ENCODE data around the gene SPATA31A3. TPM values are rescaled to one million over a fixed set of nuclear protein-coding genes. Genes with fewer than 3 reads are reported as not detected.
"Not testable (repeated sequence)": the region's sequence is repeated elsewhere in the genome, so short reads cannot be mapped to it uniquely, and the experiment has no call there.

The SPATA31A3 gene
- total RNA-seq: not detected
- not detected for polyA plus RNA-seq
- long read RNA-seq, donor 1: 0 reads
- long read RNA-seq, donor 2: 0 reads
- long read RNA-seq, donor 3: 0 reads

DNA sequence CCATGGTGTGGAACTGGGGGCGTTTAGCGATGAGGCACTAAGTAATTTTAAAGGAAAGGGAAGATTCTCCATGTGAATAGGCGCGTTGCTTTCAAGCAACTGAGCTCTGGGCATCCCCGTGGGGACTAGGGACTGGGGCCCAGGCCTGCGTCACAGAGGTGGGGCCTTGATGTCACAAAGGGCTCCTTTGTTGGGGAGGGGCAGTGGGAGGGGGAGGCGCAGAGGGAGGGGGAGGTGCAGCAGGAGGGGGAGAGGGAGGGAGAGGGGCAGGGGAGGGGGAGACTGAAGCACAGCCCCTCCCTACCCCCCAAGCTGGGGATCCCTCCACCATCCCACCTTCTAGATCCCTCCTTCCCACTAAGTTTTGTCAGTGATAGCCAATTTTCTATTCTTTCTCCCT is at the start of gene SPATA31A3:
Gene SPATA31A3 (minus strand): TSS at position 101 of the 400 bp plus-strand sequence. CDS start 29 bp downstream, at position 72.
- H3K27ac ChIP-seq; H3K4me1 ChIP-seq; H3K27me3 ChIP-seq; H3K4me3 ChIP-seq; DNase-seq; intact Hi-C loops (cut with DNase I); H3K36me3 ChIP-seq; ATAC-seq; H3K9me3 ChIP-seq: not testable (repeated sequence)
- whole genome bisulfite sequencing, 2 donors: no CpG with 5 or more reads among the region's 7 CpGs

- intact Hi-C loops (cut with DNase I): not testable (repeated sequence)
Measured at GRCh38 chr9:66952576-66952975, 39.8 kb downstream of the SPATA31A3 start.

GRCh38 chr9:66942400-66943155 is 49.8 kb downstream of the SPATA31A3 start:
- peak in 4 of 8 donors; percentile 7 to 58 (median 36) for ATAC-seq

More at GRCh38 chr9:66952576-66952975, 39.8 kb downstream of the SPATA31A3 start:
- H3K4me3 ChIP-seq, DNase-seq, H3K27ac ChIP-seq, H3K4me1 ChIP-seq, ATAC-seq, H3K9me3 ChIP-seq, H3K36me3 ChIP-seq, H3K27me3 ChIP-seq: not testable (repeated sequence)
- WGBS, 2 donors: 90 to 99% methylated on average over 9 of the region's 11 CpGs

DNA sequence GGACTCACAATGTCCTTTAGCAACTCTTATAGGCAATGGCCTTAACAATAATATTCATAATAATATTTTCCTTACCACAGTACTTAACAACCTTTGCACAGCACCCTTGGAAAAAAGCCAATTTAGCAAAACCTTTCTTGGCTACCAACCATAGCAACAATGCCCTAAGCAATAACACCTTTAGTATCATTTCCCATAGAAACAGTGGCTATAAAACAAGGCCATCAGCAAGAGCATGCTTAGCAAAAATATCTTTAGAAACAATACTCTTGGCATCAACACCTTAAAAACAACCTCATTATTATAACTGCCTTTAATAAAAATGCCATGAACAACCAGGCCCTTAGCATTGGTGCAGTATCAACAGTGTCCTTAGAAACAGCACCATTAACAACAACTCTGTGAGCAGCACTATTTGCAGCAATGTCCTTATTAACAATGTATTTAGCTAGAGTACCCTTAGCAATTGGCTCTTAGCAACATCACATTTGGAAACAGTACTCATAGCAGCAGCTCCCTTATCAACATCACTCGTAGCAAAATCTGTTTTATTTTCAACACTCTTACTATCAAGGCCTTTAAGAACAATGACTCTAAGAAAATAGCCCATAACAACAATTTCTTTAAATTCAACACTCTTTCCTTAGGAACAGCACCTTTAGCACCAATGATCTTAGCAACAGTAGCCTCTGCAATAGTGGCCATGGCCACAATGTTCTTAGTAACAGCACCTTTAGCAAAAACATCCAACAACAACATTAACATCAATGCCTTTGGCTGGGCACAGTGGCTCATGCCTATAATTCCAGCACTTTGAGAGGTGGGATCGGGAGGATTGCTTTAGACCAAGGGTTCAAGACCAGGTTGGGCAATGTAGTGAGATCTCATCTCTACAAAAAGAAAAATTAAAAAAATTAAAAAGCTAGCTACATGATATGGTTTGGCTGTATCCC is 52.2 kb downstream of the SPATA31A3 start:
- H3K9me3 ChIP-seq; H3K4me3 ChIP-seq; DNase-seq; intact Hi-C loops (cut with DNase I); H3K36me3 ChIP-seq; H3K4me1 ChIP-seq; H3K27me3 ChIP-seq: not testable (repeated sequence)
- ATAC-seq: peak; percentile 65 to 94 (median 74)
- peak overlapping the region in 1 of 10 donors; percentile 39 for H3K27ac ChIP-seq
- 17 to 29% methylated on average over 1 of the region's 2 CpGs for WGBS, 2 donors

More at GRCh38 chr9:66942400-66943155, 49.8 kb downstream of the SPATA31A3 start:
- WGBS, 2 donors: 35 to 38% methylated on average over 5 of the region's 5 CpGs
- DNase-seq: peak in 1 of 2 donors; percentile 14
- intact Hi-C loops (cut with DNase I); H3K27me3 ChIP-seq; H3K4me1 ChIP-seq; H3K27ac ChIP-seq; H3K4me3 ChIP-seq; H3K36me3 ChIP-seq; H3K9me3 ChIP-seq: not testable (repeated sequence)

GRCh38 chr9:66938322-66938721 is 54.0 kb downstream of the SPATA31A3 start:
- intact Hi-C loops (cut with DNase I); H3K4me3 ChIP-seq; H3K9me3 ChIP-seq; H3K4me1 ChIP-seq; ATAC-seq; DNase-seq; H3K36me3 ChIP-seq; H3K27me3 ChIP-seq: not testable (repeated sequence)
- peak overlapping the region in 1 of 10 donors; percentile 63 for H3K27ac ChIP-seq
- 46 to 61% methylated on average over 4 of the region's 5 CpGs for WGBS, 2 donors

DNA sequence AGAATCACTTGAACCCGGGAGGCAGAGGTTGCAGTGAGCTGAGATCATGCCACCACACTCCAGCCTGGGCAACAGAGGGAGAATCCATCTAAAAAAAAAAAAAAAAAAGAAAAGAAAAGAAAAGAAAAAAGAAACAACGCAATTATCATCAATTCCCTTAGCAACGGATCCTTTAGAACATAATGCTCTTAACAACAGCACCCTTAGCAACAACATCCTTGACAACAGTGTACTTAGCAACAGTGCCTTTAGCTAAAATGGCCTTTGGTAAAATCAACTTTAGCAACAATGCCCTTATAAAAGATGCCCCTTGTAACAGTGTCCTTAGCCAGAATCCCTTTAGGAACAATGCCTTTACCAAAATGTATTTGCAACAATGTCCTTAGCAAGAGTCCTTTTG is 54.7 kb downstream of the SPATA31A3 start:
- H3K4me1 ChIP-seq; H3K4me3 ChIP-seq; H3K9me3 ChIP-seq; H3K27me3 ChIP-seq; DNase-seq; H3K36me3 ChIP-seq; intact Hi-C loops (cut with DNase I): not testable (repeated sequence)
- 62 to 93% methylated on average over 3 of the region's 3 CpGs for WGBS, 2 donors
- H3K27ac ChIP-seq: peak overlapping the region in 2 of 10 donors; percentile 27 to 44
- ATAC-seq: peak in 1 of 8 donors; percentile 16

Other genes starting within 250 kb of the SPATA31A3 start
- gene ZNF658, start 91.8 kb downstream of the SPATA31A3 start, total RNA-seq: 10 to 100 TPM in 2 of 10 donors, 1 to 10 TPM in 8; 4.3 to 12.2 (median 7.2) TPM
- 1 to 10 TPM; 1.1 to 3.3 TPM for gene ZNF658, start 91.8 kb downstream of the SPATA31A3 start, polyA plus RNA-seq

All from heart right ventricle (tissue), 16 donors.